HCT116 (cell line): ENCODE measurements around the gene UBQLN1. TPM values are rescaled to one million over a fixed set of nuclear protein-coding genes. Genes with fewer than 3 reads are reported as not detected.

Experiments used
- ATAC-seq: fragments of 200-7000 bp; cut with Tn5 transposase; 2 replicates; pipeline ENCODE4 v1.9.1; 2020; ENCODE audit warnings: mild to moderate bottlenecking, moderate library complexity
- BruUV-seq: library from RNA; stranded (reverse); fragments of 400-500 nt; replicated peaks from 2 replicates; lab custom pipeline; 2021; lab: Mats Ljungman, UMichigan
- CTCF ChIA-PET: fragments of 300-600 bp; sonication (Branson Sonifier 250); formaldehyde crosslinking; loops from one replicate; lab custom pipeline; 2021; ENCODE audit warnings: antibody characterized with exemption; lab: Charles Lee
- POLR2A ChIA-PET: fragments of 300-600, 350-600 bp; sonication (Branson Sonifier 250); formaldehyde crosslinking; loops from one replicate; lab custom pipeline; 2021; ENCODE audit warnings: antibody characterized with exemption; lab: Charles Lee
- RAD21 ChIA-PET, 2 experiments: fragments of 300-600 bp; sonication (Branson Sonifier 250); formaldehyde crosslinking; loops; one replicate each; lab custom pipeline; 2023; ENCODE audit warnings: low total read pairs in 2 of 2; ENCODE audit not compliant: uncharacterized antibody in 2 of 2, unreplicated experiment in 2 of 2, low non-redundant PET in 1 of 2; lab: Charles Lee
- DNase-seq: peaks from one replicate; pipeline ENCODE4 v3.0.0-alpha.2; 2010; ENCODE audit warnings: low read depth, low spot score
- H2AFZ ChIP-seq: fragments of 200-600 bp; shearing (Covaris generic), sonication (generic); 2 replicates; pipeline ENCODE4 v1.6.1; 2017; ENCODE audit warnings: low read depth, mixed run types, mixed read lengths, antibody characterized with exemption, low read length; ENCODE audit not compliant: poor library complexity, severe bottlenecking
- H3K27ac ChIP-seq: 2 replicates; pipeline ENCODE4 v1.5.1; 2012; ENCODE audit warnings: low read depth, low read length
- H3K27me3 ChIP-seq: fragments of 200-600 bp; sonication (generic); 2 replicates; pipeline ENCODE4 v1.6.1; 2016; ENCODE audit warnings: mixed run types, low read length, mixed read lengths; ENCODE audit not compliant: insufficient read depth
- H3K36me3 ChIP-seq, 2 experiments: fragments of 200-500 bp in 1 of 2; fragments of 200-600 bp in 1 of 2; sonication (Bioruptor generic) in 1 of 2; sonication (generic) in 1 of 2; 2 replicates each; pipeline versions ENCODE4 v1.5.1 to v1.6.1; 2014 to 2016; ENCODE audit warnings: low read length in 2 of 2, inconsistent platforms in 1 of 2, mixed read lengths in 1 of 2, mixed run types in 1 of 2; ENCODE audit not compliant: insufficient read depth in 2 of 2, control insufficient read depth in 1 of 2
- H3K4me1 ChIP-seq, 2 experiments: fragments of 200-600 bp in 1 of 2; sonication (generic) in 1 of 2; 2 replicates each; pipeline versions ENCODE4 v1.5.1 to v1.6.1; 2012 to 2017; ENCODE audit warnings: low read length in 2 of 2, inconsistent platforms in 1 of 2, mild to moderate bottlenecking in 1 of 2, mixed read lengths in 1 of 2, mixed run types in 1 of 2, moderate library complexity in 1 of 2; ENCODE audit not compliant: insufficient read depth in 2 of 2, control insufficient read depth in 1 of 2
- H3K4me2 ChIP-seq: fragments of 200-600 bp; sonication (generic); 2 replicates; pipeline ENCODE4 v1.6.1; 2017; ENCODE audit warnings: mixed run types, low read length, mixed read lengths
- H3K4me3 ChIP-seq, 2 experiments: fragments of 200-600 bp in 1 of 2; sonication (generic) in 1 of 2; replicated peaks in 1 of 2; 2 replicates each; pipeline ENCODE4 v1.5.1; 2011 to 2016; ENCODE audit warnings: low read length in 2 of 2, control low read depth in 1 of 2, low read depth in 1 of 2, mild to moderate bottlenecking in 1 of 2, mixed read lengths in 1 of 2, mixed run types in 1 of 2
- H3K79me2 ChIP-seq: fragments of 200-600 bp; sonication (generic); 2 replicates; pipeline ENCODE4 v1.6.1; 2017; ENCODE audit warnings: mild to moderate bottlenecking, mixed run types, low read length, moderate library complexity, mixed read lengths; ENCODE audit not compliant: insufficient read depth
- H3K9ac ChIP-seq: fragments of 200-600 bp; sonication (generic); 2 replicates; pipeline ENCODE4 v1.6.1; 2016; ENCODE audit warnings: low read length, mixed read lengths
- H3K9me2 ChIP-seq: fragments of 200-600 bp; sonication (generic), shearing (Covaris generic); 2 replicates; pipeline ENCODE4 v1.6.1; 2017; ENCODE audit warnings: mixed run types, mild to moderate bottlenecking, moderate library complexity; ENCODE audit not compliant: insufficient read depth
- H3K9me3 ChIP-seq, 2 experiments: fragments of 200-500 bp in 1 of 2; fragments of 200-600 bp in 1 of 2; sonication (Bioruptor generic) in 1 of 2; sonication (generic) in 1 of 2; 2 replicates each; pipeline ENCODE4 v1.6.1; 2014 to 2017; ENCODE audit warnings: low read length in 2 of 2, mixed read lengths in 2 of 2, inconsistent platforms in 1 of 2, low read depth in 1 of 2, mild to moderate bottlenecking in 1 of 2, mixed run types in 1 of 2, moderate library complexity in 1 of 2; ENCODE audit not compliant: control insufficient read depth in 1 of 2, insufficient read depth in 1 of 2
- H4K20me1 ChIP-seq: fragments of 200-600 bp; sonication (generic), shearing (Covaris generic); 2 replicates; pipeline ENCODE4 v1.6.1; 2017; ENCODE audit warnings: mixed run types, mild to moderate bottlenecking, moderate library complexity; ENCODE audit not compliant: insufficient read depth
- CBX3 ChIP-seq: IDR thresholded peaks from 2 replicates; pipeline ENCODE4 v1.6.1; 2012; ENCODE audit warnings: low read depth
- EZH2 ChIP-seq: fragments of 200-600 bp; sonication (generic); IDR thresholded peaks from 2 replicates; pipeline ENCODE4 v1.6.1; 2017; ENCODE audit warnings: antibody characterized with exemption, mixed run types
- MAX ChIP-seq: IDR thresholded peaks from 2 replicates; pipeline ENCODE4 v1.6.1; 2012
- SIN3A ChIP-seq: IDR thresholded peaks from 2 replicates; pipeline ENCODE4 v1.6.1; 2012; ENCODE audit warnings: low read depth
- SP1 ChIP-seq: IDR thresholded peaks from 2 replicates; pipeline ENCODE4 v1.6.1; 2012; ENCODE audit warnings: low read depth
- SRF ChIP-seq: IDR thresholded peaks from 2 replicates; pipeline ENCODE4 v1.6.1; 2012; ENCODE audit warnings: low read depth
- ZNF274 ChIP-seq: fragments of 200-500 bp; sonication (Bioruptor generic); IDR thresholded peaks from 2 replicates; pipeline ENCODE4 v1.6.1; 2014; ENCODE audit warnings: mild to moderate bottlenecking, low read depth, low read length, inconsistent platforms
- intact Hi-C: fragments of 100-400 bp; cut with micrococcal nuclease; formaldehyde crosslinking; loops from 2 replicates; pipeline ENCODE4 v1.10.0; 2022
- total RNA-seq: library from RNA; stranded (reverse); gene quantifications from one replicate; pipeline ENCODE4 v1.2.1, GENCODE V29; 2021; ENCODE audit not compliant: unreplicated experiment
- TF ChIP-seq, protein P1 (sequence below): IDR thresholded peaks from 2 replicates; pipeline ENCODE4 v1.6.1; 2011; ENCODE audit warnings: mild to moderate bottlenecking, low read length, moderate library complexity; ENCODE audit not compliant: insufficient replicate concordance; ENCODE audit errors: extremely low read depth

The UBQLN1 gene
- total RNA-seq, 1 experiment from 2014 or later, result 128 TPM

DNA sequence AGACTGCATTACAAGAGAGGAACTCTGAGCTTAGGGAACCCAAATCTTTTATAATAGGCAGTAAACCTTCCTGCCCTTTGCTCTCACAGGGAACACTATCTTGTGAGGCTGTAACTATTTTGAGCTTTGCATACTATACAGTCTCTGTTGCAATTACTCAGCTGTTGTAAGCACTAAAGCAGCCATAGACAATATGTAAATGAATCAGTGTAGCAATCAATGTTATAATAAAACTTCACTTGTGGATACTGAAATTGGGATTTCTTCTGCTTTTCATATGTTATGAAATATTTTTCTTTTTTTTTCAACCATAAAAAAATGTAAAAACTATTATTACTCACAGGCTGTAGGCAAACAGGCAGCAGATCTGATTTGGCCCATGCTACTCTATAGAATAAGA, 16.7 kb upstream of the UBQLN1 start:
- no peak overlapping the region for H3K27ac ChIP-seq
- no peak for TF ChIP-seq ZNF274
- TF ChIP-seq SRF, result no peak
- TF ChIP-seq MAX, result no peak
- no peak for TF ChIP-seq EZH2
- TF ChIP-seq CBX3, result no peak
- no peak for TF ChIP-seq SIN3A
- no peak for TF ChIP-seq SP1
- TF ChIP-seq, protein P1, sequence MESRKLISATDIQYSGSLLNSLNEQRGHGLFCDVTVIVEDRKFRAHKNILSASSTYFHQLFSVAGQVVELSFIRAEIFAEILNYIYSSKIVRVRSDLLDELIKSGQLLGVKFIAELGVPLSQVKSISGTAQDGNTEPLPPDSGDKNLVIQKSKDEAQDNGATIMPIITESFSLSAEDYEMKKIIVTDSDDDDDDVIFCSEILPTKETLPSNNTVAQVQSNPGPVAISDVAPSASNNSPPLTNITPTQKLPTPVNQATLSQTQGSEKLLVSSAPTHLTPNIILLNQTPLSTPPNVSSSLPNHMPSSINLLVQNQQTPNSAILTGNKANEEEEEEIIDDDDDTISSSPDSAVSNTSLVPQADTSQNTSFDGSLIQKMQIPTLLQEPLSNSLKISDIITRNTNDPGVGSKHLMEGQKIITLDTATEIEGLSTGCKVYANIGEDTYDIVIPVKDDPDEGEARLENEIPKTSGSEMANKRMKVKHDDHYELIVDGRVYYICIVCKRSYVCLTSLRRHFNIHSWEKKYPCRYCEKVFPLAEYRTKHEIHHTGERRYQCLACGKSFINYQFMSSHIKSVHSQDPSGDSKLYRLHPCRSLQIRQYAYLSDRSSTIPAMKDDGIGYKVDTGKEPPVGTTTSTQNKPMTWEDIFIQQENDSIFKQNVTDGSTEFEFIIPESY, result no peak
- no peaks in the 10 kb centered on the region for H3K27me3 ChIP-seq
- H3K9ac ChIP-seq, result no peak overlapping the region
- intact Hi-C loops, result no loop called here
- H3K4me3 ChIP-seq, result no peak overlapping the region
- no peaks in the 10 kb centered on the region for H3K9me3 ChIP-seq
- DNase-seq (no peak), ATAC-seq (no peak)
- H3K4me1 ChIP-seq, result no peaks in the 10 kb centered on the region
- no peak overlapping the region for H2AFZ ChIP-seq
- H3K79me2 ChIP-seq, result no peaks in the 10 kb centered on the region
- no peaks in the 10 kb centered on the region for H4K20me1 ChIP-seq
- BruUV-seq, result no TSS peak
- CTCF ChIA-PET, result no interaction called here
- POLR2A ChIA-PET, result no interaction called here
- H3K9me2 ChIP-seq, result no peaks in the 10 kb centered on the region
- RAD21 ChIA-PET, result no interaction called here
- no peak overlapping the region for H3K4me2 ChIP-seq
- no peaks in the 10 kb centered on the region for H3K36me3 ChIP-seq
